NCI-H128 (cell line): ENCODE results near the gene RAPGEF4.

ENCODE experiments used
- DNase-seq: peaks from one replicate; lab custom pipeline; 2025; ENCODE audit not compliant: unreplicated experiment; lab: John Stamatoyannopoulos, UW

The RAPGEF4 gene

DNA sequence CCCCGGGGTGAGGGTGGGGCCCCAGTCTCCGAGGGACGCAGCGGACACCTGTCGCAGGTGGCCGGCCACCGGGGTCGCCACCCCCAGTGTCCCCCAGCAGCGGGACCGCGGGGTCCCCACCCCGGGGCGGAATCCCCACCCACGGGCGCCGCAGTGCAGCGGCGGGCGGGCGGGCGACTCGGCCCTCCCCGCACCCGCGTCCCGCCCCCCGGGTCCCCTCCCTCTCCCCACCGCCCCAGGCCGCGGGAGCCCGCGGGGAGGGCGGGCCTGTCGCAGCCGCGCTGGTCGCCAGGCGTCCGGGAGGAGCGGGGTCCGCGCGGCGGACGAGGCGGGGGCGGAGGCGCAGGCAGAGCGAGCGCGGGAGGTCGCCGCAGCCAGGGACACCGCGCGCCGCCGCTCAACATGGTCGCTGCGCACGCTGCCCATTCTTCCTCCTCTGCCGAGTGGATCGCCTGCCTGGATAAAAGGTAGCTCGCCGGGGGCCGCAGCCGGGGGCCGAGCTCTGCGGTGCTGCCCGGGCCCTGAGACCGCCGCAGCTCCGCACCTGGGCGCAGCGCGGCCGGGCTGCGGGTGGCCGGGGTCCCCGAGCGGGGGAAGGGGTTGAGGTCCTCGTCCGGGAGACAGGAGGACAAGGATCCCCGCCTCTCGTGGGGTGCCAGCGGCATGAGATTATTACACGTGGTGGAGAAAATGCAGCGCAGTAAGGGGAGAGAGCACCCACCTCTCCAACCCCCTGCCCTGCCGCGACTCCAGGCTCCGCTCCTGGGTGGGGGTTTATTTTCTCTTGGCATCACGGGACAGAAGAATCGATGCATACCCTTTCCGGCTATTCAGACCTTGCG, at the start of gene RAPGEF4:
Gene RAPGEF4 (plus strand): TSS at position 264 of the 842 bp plus-strand sequence. CDS start 139 bp downstream, at position 403.
- no peak for DNase-seq

DNA sequence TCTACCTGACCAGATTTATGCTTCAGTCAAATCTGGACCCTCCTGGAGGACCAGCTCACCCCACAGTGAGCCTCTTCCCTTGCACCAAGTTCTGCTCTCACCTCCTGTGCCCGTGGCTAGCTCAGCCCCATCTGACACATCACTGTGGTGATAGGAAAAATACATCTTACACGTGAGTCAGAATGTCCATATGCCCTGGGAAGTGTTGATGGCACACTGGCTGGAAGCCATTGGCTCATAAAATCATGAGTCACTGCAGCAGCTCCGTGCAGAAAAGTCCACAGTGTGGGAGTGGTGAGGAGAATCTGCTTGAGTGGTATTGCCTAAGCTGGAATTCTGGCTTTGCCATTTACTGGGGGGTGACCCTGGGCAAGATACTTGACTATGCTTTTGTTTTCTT, 42.6 kb upstream of the RAPGEF4 start:
- DNase-seq: no peak

DNA sequence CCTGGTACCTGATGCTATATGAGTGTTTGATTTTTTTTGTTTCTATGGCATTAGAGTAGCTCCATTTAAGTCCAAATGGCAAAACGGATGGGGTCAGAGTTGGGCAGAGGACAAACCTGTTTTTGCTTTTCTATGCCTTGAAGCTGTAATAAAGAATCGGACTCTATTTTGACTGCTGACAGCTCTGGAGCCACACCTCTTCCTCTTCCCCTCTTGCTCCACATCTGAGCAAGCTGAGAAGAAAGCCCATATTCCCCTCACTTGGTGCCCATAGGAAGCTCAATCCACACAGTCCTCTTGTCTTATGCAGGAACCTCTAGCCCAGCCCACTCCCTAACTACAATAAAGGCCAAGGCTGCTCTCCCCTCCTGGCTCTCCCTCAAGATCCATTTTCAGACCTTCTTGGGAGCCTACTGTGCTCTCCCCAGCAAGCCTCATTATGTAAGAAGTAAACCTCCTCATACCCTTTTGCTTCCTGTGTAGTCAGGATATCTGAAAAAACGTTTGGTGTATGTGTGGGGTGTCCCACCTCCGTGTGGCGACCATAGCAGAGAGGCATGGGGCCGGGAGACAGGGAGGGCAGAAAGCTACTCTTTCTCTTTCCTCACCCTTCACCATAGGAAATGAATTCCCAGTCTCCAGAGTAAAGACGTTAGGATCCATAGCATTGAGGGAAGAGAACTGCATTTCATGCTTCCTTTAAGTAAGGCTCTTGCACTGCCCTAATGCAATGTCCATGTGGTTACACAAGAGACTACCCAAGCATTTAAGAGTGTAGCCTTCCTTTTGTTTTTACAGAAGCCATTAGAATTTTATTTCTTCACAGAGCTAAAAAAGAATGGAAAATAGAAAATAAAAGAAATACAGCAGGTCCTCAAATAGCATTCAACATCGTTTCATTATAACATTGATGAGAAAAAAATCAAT, 41.9 kb upstream of the RAPGEF4 start:
- DNase-seq: no peak

DNA sequence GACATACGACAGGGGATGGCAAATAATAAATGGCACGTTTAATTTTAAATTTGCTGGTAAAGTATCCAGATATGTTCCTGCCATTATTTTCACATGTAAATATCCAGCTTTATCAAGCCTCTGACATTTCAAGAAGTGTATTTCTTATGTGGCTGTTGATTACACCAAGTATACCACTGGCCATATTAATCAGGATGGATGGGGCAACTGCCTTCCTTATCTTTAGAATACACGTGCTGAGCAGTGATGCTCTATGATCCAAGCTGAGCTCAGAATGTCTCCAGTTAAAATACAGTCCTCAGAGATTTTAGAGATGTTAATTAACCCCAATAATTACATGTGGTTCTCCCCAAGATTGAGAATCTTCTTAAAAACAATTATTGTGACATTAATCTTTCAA, 38.3 kb upstream of the RAPGEF4 start:
- DNase-seq: no peak

DNA sequence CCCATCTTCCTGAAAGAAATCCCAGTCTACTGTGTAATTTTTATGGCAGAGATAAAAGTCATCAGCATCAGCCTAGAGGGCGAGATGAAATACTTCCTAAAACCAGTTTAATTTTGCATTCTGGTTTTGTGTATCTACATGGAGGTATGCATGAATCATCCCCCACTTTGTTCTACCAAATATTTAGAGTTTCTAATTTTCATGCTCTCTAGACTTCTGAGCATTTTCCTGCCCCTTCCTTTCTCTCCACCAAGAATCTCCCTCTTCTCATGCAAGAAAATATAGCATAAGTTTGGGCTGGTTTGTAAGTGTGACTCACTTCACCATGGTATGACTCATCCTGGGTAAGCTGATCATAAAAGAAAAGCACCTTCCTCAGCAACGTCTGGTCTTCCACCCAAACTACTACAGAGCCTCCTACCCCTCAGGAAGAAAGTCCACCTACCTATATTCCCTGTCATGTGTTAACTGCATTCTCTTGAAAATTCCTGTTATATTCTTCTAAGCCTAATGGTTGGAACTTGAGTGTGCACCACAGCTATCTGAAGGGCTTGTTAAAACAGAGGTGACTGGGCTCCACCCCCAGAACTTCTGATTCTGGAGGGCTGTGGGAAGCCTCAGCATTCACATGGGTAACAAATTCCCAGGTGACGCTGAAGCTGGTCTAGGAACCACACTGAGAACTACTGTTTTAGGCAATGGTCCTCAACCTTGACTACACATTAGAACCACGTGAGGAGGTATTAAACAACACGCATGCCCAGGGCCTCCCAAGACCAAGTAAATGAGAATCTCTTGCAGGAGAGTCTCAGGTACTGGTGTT, 37.4 kb upstream of the RAPGEF4 start:
- no peak for DNase-seq

DNA sequence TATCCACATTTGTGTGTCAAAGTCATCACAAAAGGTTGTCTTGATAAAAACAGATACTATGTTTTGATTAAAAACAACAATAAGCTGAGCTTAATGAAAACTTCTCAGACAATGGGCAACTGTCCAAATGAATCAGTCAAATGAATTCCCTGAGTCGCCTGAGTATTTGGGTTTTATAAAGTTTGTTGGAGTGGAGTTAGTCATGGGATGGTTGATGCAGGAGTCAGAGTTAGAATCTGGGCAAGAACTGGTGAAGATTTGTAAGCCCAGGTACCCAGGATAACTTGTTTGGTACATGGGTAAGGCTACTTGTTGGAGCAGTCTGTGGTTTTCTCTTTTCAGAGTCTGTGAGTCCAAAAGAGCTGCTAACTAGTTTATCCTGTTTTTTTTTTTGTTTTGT, 34.4 kb upstream of the RAPGEF4 start:
- no peak for DNase-seq

DNA sequence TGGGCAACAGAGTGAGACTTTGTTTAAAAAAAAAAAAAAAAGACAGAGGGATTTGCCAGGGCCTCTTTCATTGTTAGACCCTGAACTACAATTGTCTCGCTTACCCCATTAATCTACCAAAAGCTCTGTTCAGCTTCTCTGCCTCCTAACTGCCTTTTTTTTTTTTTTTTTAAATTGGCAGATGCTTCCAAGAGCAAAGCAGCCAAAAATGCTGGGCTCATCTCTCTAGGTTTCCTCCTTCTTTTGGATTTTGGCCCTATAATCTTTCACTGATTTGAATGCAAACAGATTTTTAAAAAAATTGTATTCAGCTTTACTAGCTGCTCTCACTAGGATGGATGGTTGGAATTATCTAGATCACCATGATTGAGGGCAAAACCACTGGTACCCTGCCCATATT, 33.2 kb upstream of the RAPGEF4 start:
- DNase-seq: no peak

DNA sequence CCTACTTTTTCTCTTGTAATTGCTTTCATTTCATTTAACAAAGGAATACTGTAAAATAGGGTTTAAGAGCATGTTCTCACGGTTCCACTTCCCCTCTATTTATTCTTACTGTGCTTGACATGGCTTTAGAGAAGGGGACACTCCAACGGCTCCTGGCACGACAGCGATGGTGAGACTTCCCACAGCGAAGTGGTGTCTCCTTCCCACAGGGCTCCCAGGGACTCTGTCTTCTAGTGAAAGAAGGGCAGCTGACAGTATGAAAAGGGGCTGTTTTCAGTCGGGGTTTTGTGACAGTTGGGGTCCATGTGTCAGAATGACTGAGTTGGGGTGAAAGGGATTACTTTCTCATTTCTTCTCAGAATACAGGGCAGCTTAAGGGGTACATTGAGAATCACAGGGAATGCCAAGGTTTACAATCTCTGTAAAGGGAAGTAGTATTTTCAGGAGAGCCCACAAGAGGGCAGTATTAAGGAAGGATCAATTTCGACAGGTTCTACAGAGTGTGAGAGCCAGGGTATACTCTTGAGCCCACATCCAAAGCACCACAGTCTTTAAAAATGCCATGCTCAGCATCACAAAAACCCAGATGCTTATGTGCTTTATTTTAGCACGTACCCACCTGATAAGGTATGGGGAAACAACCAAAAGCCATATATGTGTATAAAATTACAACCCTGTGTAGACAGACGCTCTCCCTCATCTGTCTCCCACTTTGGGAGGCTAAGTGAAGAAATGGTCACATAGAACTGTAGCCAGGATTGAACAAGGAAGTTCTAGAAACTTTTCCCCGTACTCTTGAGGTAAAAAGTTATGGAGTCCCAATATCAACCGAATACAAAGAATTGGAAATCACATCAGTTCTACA, 31.3 kb upstream of the RAPGEF4 start:
- DNase-seq: no peak

DNA sequence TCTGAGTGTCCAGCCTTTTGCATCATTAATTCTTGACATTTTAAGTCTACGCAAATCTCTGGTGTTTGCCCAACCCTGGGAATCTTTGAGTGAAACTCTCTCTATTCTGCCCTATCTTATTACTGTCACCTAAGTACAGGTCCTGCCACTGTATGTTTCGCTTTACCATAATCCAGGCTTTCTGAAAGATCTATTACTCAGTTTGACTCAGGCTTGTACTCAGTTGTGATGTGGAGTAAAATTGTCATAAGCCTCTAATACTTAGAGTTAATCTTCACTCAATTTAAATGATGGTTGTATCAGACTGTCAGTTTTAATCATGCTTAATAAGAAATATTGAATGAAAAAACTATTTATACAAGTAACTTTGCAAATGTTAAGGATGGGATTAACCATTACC, 30.3 kb upstream of the RAPGEF4 start:
- DNase-seq: no peak

DNA sequence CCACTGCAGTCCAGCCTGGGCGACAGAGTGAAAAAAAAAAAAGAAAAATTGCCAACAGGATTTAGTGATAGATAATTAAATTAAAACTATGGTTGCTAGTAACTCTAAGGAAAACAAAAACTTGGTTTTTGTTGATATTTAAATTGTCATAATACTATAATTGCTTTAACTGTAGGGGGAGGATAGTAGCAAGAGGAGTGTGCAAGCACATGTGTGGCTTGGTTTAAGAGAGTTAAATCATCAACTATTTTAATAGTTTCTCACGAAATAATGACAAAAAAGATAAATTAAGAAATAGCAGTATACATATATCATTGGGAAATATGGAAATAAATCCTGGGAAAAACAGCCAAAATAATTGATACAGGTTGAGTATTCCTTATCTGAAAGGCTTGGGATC, 27.4 kb upstream of the RAPGEF4 start:
- DNase-seq: no peak

DNA sequence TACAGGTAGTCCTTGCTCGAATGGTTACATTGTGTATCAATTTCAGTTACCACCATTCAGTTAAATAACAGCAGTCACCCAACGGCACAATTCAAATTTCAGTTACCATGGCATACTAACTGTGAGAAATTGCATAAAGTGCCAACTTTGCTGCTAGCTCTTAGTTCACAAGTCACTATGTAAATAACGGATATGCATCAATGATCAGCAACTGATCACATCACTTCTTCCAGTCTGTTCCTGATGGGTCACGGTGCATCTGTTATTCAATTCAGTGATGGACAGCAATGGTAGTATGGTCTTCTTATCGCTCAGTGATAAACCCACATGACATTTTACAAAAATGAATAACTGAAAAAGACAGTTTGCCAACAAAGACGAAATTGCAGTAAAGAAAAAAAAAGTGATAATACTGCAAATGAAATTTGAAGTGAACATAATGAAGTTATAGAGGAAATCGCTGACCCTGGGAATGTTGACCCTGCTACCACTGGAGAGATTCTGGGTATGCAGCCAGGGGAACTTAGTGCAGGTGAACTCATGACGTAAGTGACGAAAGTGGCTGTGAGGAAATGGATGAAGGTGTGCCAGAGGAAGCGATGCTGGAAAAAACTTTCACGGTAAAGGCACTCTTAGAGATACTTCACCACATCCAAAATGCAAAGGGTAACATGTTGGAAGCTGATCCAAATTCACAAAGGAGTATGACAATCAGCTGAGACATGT, 25.9 kb upstream of the RAPGEF4 start:
- no peak for DNase-seq

DNA sequence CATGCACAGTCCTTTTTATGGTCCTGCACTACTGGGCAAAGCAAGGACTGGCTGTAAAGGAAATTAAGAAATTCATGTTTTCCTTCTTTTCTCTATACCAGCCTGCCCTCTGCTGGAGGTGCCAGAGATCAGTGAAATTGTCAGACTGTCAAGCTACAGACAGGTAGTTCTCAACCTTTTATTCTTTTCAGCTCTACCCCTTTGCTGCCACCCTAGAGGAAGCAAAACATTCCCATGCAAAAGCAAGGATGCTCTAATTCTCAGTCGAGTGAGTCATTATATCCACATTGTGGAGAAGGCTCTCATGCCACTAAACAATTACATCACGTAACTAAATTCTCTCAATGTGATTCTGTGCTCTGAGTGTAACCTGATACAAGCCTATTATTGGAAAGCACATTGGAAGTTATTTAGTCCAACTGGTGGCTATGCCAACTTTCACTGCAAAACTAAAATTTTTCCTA, 25.0 kb upstream of the RAPGEF4 start:
- DNase-seq: peak; percentile 49

DNA sequence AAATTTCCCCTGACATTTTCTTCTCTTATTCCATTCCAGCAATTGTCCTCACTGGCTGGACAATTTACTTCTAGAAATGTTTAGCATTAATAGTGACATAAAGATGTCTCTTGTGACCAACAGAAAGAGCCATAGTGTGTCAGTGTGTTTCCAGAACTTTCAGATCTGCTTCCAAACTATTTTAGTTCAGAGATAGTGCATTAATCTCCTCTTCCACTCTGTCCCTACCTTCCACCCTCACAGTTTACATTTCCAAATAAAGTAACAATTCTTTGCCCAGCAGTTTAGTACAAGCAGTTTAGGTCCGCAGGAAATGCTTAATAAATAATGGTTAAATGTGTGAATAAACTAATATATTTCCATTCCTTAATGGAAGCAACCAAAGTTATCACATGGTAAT, 24.5 kb upstream of the RAPGEF4 start:
- DNase-seq: no peak

DNA sequence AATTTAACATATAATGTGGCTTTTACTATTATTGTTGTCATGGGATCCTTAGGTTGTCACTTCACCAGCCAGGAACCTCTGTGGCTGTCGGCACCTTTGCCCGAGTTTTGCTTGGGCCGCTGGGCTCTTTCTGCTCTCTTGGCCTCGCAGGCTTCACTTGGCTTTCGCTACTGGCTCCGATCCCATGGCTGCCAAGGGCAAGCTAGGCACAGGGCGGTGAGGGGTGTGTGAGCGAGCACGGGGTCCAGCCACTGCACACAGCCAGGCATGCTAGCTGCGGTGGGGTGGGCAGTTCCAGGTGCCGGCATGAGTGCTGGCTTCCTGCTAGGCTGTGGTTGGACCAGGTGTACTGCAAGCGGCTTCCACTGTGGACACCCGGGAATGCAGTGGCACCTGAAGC, 23.4 kb upstream of the RAPGEF4 start:
- DNase-seq: no peak

DNA sequence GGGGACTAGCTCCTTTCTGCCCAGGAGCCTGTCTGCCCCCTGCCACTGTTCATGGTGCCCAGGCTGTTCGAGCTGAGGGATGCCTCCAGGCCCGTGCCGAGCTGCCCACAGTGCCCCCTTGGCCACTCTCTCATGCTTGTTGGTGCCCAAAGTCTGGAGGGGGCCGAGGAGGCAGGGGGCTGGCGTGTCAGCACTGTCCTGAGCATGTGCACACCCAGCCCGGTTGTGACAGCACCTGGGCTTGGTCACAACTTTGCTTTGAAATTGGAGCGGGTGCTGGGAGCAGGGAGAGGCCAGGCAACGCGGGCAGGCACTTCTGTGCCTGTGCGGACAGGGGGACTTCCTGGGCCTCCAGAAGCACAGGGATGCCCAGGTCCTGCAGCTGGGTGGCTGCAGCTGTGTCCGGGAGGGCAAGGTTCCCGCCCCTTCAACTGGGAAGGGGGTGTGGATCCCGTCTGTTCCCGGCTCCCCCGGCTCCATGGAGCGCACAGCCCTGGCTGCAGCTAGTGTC, 22.2 kb upstream of the RAPGEF4 start:
- DNase-seq: no peak

DNA sequence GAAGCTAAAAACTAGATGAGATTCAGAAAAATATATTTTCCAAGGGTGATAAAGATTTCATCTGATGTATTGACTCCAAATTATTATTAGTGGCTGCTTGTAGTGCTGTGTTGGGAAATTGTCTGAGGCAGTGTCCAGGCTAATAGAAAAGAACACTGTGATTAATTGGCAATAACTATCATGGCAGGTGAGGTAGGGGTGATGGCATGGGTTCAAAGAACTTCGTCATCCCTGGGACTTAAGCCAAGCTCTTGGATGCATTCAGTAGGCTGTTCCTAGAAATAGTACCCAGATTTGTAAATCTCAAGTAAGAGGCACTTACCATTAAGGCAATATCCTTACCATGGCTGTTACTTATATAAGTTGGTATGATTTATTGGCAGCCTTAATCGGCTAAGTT, 13.2 kb upstream of the RAPGEF4 start:
- DNase-seq: no peak

DNA sequence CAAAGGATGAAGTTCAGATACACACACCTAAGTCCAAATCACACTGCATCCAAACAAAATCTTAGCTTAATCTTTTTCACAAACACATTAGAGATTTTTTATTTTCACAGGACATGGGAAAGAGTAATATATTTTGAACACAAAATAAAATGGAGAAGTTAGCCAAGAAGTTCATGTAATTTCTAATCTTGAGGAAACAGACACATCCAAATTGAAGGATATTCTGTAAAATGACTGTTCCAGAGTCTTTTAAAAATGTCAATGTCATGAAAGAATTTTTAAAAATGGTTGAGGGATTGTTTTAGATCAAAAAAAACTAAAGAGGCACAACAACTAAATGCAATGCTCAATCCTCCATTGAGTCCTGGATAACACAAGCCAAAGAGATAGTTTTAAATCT, 12.4 kb upstream of the RAPGEF4 start:
- DNase-seq: no peak

DNA sequence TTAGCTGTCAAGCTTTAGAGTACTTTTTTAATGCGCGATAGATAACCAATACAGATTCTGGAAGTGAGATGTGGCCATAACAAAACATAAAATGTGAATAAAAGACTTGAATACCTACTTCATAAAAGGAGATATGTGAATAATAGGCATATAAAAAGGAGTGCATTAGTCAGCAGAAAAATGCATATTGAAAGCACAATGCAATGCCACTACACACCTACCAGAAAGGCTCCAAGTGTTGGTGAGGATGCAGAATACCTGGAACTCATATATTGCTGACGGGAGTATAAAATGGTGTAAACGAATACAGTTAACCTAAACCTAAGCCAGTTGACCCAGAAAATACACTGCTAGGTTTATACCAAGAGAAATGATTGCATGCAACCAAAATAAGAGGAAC, 10.9 kb upstream of the RAPGEF4 start:
- no peak for DNase-seq

DNA sequence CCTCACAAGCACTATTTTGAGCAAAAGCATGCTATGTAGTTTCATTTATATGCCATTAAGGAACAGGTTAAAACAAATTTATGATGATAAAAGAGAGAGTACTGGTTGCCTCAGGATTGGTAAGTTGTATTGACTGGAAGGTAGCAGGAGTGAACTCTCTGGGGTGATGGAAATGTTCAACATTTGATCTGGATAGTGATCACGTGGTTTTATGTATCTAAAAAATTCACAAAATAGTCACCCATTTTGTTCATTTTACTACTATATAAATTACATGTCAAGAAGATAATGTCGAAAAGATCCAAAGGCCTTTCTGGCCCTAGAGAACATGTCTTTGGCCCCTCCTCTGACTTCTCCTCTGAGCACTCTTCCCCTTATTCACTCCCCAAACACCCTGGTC, 10.4 kb upstream of the RAPGEF4 start:
- DNase-seq: no peak
